ENCODE data around the gene TBC1D9.

Gene TBC1D9

DNA sequence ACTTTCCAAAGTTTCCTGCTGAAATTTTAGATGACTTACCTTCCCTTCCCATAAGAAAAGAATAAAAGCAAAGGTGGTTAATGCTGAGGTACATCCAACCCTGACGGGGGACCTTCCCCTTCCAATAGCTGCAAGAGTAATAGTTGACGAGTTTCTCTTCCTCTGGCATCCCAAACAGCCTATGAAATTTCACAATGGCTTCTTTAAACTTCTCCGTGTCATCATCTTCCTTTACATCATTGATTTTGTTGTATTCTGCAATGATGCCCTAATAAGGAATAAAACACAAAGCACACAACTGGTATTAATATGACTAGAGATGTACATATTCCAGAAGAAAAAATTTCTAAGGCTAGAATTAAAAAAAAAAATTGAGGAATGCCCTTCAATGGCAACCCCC is 76.6 kb downstream of the TBC1D9 start:
- Histone ChIP-seq H3K9ac (no peak overlapping the region), H3K4me2 (ENCODE audit: low read length) (no peak overlapping the region), H3K9me3 (ENCODE audit: control insufficient read depth, low read length) (no peaks in the 10 kb centered on the region), H2AFZ (no peak overlapping the region), H3K79me2 (no peaks in the 10 kb centered on the region), H3K4me1 (no peaks in the 10 kb centered on the region), H3K4me3 (ENCODE audit: low read depth, low read length) (no peak overlapping the region), H3K27me3 (ENCODE audit: control insufficient read depth, insufficient read depth, low read length) (no peaks in the 10 kb centered on the region), H3K36me3 (ENCODE audit: control insufficient read depth, insufficient read depth, low read length) (no peaks in the 10 kb centered on the region), H3K27ac (no peak overlapping the region)
- TF ChIP-seq, protein P1, sequence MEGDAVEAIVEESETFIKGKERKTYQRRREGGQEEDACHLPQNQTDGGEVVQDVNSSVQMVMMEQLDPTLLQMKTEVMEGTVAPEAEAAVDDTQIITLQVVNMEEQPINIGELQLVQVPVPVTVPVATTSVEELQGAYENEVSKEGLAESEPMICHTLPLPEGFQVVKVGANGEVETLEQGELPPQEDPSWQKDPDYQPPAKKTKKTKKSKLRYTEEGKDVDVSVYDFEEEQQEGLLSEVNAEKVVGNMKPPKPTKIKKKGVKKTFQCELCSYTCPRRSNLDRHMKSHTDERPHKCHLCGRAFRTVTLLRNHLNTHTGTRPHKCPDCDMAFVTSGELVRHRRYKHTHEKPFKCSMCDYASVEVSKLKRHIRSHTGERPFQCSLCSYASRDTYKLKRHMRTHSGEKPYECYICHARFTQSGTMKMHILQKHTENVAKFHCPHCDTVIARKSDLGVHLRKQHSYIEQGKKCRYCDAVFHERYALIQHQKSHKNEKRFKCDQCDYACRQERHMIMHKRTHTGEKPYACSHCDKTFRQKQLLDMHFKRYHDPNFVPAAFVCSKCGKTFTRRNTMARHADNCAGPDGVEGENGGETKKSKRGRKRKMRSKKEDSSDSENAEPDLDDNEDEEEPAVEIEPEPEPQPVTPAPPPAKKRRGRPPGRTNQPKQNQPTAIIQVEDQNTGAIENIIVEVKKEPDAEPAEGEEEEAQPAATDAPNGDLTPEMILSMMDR (IDR thresholded peaks at IDR 0.05): no peak

DNA sequence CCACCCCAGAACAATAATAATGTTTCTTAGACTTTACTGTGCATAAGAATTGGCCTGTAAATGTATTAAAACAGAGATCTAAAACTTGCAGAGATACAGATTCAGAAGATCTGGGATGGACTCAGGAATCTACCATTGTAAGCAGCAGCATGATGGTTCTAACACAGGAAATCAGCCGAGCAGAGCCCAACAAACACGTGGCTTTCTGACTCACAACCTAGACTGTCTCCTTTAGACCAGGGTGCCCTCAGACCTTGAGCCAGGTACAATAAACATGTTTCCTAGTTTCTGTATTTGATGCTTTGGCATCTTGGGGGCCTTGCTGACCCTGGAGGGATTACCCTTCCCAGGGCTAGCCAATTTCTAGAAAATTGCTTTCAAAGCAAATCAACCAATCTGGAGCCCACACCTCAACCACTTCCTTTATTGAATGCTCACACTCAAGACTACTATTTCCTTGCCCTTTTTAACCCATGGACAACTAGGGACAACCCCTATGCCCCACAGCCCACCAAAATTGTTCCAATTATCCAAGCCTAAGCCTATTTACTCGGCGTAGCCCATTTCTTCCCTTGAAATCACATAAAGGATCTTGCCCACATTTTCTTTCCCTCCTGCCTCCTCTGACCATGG is 80.5 kb downstream of the TBC1D9 start:
- Histone ChIP-seq H3K27ac (no peak overlapping the region), H2AFZ (no peak overlapping the region), H3K4me1 (no peaks in the 10 kb centered on the region), H3K9ac (no peak overlapping the region), H3K9me3 (ENCODE audit: control insufficient read depth, low read length) (no peaks in the 10 kb centered on the region), H3K4me3 (ENCODE audit: low read depth, low read length) (no peak overlapping the region), H3K36me3 (ENCODE audit: control insufficient read depth, insufficient read depth, low read length) (no peaks in the 10 kb centered on the region), H3K27me3 (ENCODE audit: control insufficient read depth, insufficient read depth, low read length) (no peaks in the 10 kb centered on the region), H3K79me2 (no peaks in the 10 kb centered on the region), H3K4me2 (ENCODE audit: low read length) (no peak overlapping the region)
- TF ChIP-seq, protein P1 (IDR thresholded peaks at IDR 0.05): no peak

GRCh38 chr4:140673729-140674128 is 82.5 kb downstream of the TBC1D9 start:
- Histone ChIP-seq H3K36me3 (ENCODE audit: control insufficient read depth, insufficient read depth, low read length) (no peaks in the 10 kb centered on the region), H3K79me2 (no peaks in the 10 kb centered on the region)

DNA sequence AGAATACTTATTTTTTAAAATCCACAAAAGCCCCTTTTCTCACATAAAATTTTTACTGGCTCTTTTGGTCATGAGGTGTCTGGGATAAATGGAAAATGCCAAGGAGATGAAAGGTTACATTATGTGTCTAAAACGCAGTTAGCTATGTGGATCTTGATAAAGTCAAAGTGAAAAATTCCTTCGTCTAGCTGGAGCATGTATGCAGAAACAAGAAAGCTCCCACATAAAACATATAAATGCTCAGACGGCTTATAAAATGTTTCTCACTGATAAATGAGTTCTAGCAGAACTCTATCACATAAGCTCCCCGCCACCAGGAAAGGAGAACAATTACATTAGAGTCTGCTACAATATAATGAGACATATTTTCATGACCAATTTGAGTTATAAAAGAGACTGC is 83.8 kb downstream of the TBC1D9 start:
- H3K4me3 ChIP-seq (ENCODE audit: low read depth, low read length): no peak overlapping the region
- no peaks in the 10 kb centered on the region for H3K4me1 ChIP-seq
- H3K9ac ChIP-seq: no peak overlapping the region
- H3K36me3 ChIP-seq (ENCODE audit: control insufficient read depth, insufficient read depth, low read length): no peaks in the 10 kb centered on the region
- H2AFZ ChIP-seq: no peak overlapping the region
- H3K27me3 ChIP-seq (ENCODE audit: control insufficient read depth, insufficient read depth, low read length): no peaks in the 10 kb centered on the region
- no peaks in the 10 kb centered on the region for H3K9me3 ChIP-seq (ENCODE audit: control insufficient read depth, low read length)
- H3K27ac ChIP-seq: no peak overlapping the region
- H3K4me2 ChIP-seq (ENCODE audit: low read length): no peak overlapping the region
- TF ChIP-seq, protein P1 (IDR thresholded peaks at IDR 0.05): no peak
- H3K79me2 ChIP-seq: no peaks in the 10 kb centered on the region

More at GRCh38 chr4:140673729-140674128, 82.5 kb downstream of the TBC1D9 start:
- no peak overlapping the region for H2AFZ ChIP-seq
- no peaks in the 10 kb centered on the region for H3K4me1 ChIP-seq
- no peak overlapping the region for H3K9ac ChIP-seq
- no peak overlapping the region for H3K4me2 ChIP-seq (ENCODE audit: low read length)
- no peak overlapping the region for H3K27ac ChIP-seq
- TF ChIP-seq, protein P1 (IDR thresholded peaks at IDR 0.05): no peak
- H3K4me3 ChIP-seq (ENCODE audit: low read depth, low read length): no peak overlapping the region
- no peaks in the 10 kb centered on the region for H3K9me3 ChIP-seq (ENCODE audit: control insufficient read depth, low read length)
- H3K27me3 ChIP-seq (ENCODE audit: control insufficient read depth, insufficient read depth, low read length): no peaks in the 10 kb centered on the region

- no peaks in the 10 kb centered on the region for H3K4me1 ChIP-seq
- no peak overlapping the region for H3K4me2 ChIP-seq (ENCODE audit: low read length)
- no peak overlapping the region for H3K4me3 ChIP-seq (ENCODE audit: low read depth, low read length)
- H3K36me3 ChIP-seq (ENCODE audit: control insufficient read depth, insufficient read depth, low read length): no peaks in the 10 kb centered on the region
- TF ChIP-seq, protein P1 (IDR thresholded peaks at IDR 0.05): no peak
- H3K27me3 ChIP-seq (ENCODE audit: control insufficient read depth, insufficient read depth, low read length): no peaks in the 10 kb centered on the region
- H3K79me2 ChIP-seq: no peaks in the 10 kb centered on the region
- no peak overlapping the region for H3K27ac ChIP-seq
- H2AFZ ChIP-seq: no peak overlapping the region
- no peak overlapping the region for H3K9ac ChIP-seq
- H3K9me3 ChIP-seq (ENCODE audit: control insufficient read depth, low read length): no peaks in the 10 kb centered on the region
Measured at GRCh38 chr4:140668111-140668510, 88.1 kb downstream of the TBC1D9 start.

All from parathyroid adenoma (tissue), 2 donors.